ENCODE data around the gene KLHL29. TPM values are rescaled to one million over a fixed set of nuclear protein-coding genes. Genes with fewer than 3 reads are reported as not detected.

Gene KLHL29
- polyA plus RNA-seq, 1 of the 3 experiments (the other 2 are of a cell fraction) = 4.6 TPM

DNA sequence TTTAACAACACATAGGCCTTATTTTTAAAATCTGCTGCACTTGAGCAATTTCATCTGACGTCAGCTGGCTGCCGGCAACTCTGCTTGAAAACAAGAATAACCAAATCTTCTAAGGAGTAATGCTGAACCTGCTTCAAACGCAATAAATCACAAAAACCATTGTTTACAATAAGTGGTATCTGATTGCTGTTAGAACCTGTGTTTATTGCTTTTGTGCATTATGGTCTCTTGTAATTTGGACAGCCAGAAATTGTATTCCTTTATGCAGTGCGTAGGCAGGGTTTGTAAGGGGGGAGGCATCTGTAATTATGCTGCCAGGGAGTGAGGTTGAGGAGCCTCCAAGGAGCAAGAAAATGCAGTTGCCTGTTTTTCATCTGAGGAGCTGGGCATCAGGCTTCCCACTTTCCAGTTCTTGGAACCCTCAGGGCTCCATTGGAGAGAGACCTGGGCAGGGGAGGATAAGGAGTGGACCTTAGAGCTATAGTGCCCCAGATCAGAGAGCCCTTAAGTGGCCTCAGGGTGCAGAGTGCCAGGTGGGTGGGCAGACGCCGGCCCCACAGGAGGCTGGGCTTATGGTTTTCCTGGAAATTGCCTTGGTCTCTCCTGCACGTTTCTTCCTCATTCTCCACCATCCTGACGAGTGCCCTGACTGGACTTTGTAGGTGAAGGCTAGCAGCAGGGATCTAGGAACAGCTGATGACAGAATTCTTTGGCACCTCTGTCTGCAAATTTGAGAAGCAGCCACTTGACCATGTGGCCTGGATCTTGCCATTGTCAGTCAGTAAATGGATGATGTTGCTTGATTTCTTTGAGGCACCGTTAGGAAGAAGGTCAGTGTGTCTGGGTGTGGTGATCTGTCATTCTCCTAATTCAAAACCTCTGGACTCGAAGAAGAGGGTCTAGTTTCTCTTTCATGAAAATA is 129.2 kb downstream of the KLHL29 start:
- Histone ChIP-seq H3K79me2 (ENCODE audit: insufficient read depth) (no peaks in the 10 kb centered on the region), H3K4me2 (no peak overlapping the region), H3F3A (replicated peaks; ENCODE audit: insufficient read depth) (no peaks in the 10 kb centered on the region), H3K9ac (no peak overlapping the region), H4K20me1 (ENCODE audit: insufficient read depth) (no peaks in the 10 kb centered on the region), H3K36me3 (replicated peaks in 1 of 2; ENCODE audit: control insufficient read depth in 1 of 2, insufficient read depth in 2 of 2, low read length in 1 of 2) (no peaks in the 10 kb centered on the region), H2AFZ (ENCODE audit: low read depth) (no peak overlapping the region), H3K4me1 (ENCODE audit: control insufficient read depth in 1 of 2, insufficient read depth in 2 of 2, low read depth in 1 of 2, low read length in 1 of 2) (peaks cover 0 to 36% of the 10 kb centered on the region in 2 experiments; a peak in 2 of 4 replicates), H3K4me3 (ENCODE audit: low read depth in 2 of 2, low read length in 1 of 2) (no peak overlapping the region), H3K27me3 (ENCODE audit: insufficient read depth) (no peaks in the 10 kb centered on the region), H3K27ac (ENCODE audit: low read depth in 2 of 2, low read length in 1 of 2) (no peak overlapping the region), H3K9me3 (no peaks in the 10 kb centered on the region), H3K9me2 (no peaks in the 10 kb centered on the region)
- TF ChIP-seq SMC3 (IDR thresholded peaks at IDR 0.05; ENCODE audit: low read depth, low read length) (no peak), RAD21 (IDR thresholded peaks at IDR 0.05; ENCODE audit: low read length) (no peak), YY1 (IDR thresholded peaks at IDR 0.05; ENCODE audit: low read depth) (no peak), JUND (IDR thresholded peaks at IDR 0.05) (no peak), FOXM1 (IDR thresholded peaks at IDR 0.05; ENCODE audit: low read depth) (no peak), FOSL2 (IDR thresholded peaks at IDR 0.05; ENCODE audit: borderline replicate concordance, low read depth) (no peak), TAF1 (IDR thresholded peaks at IDR 0.05; ENCODE audit: borderline replicate concordance, low read depth, low read length) (no peak), RFX5 (IDR thresholded peaks at IDR 0.05; ENCODE audit: low read length) (no peak), MEF2A (IDR thresholded peaks at IDR 0.05; ENCODE audit: borderline replicate concordance, low read depth) (no peak), CHD2 (IDR thresholded peaks at IDR 0.05; ENCODE audit: low read length, partially characterized antibody) (no peak), POLR2AphosphoS5 (IDR thresholded peaks at IDR 0.05; ENCODE audit: low read depth, low read length) (no peak), RXRA (IDR thresholded peaks at IDR 0.05; ENCODE audit: borderline replicate concordance, low read depth) (no peak), FOXJ3 (CRISPR knock-in tag; IDR thresholded peaks at IDR 0.05) (no peak), NFIC (IDR thresholded peaks at IDR 0.05; ENCODE audit: borderline replicate concordance) (no peak)
- TF ChIP-seq, protein P1, sequence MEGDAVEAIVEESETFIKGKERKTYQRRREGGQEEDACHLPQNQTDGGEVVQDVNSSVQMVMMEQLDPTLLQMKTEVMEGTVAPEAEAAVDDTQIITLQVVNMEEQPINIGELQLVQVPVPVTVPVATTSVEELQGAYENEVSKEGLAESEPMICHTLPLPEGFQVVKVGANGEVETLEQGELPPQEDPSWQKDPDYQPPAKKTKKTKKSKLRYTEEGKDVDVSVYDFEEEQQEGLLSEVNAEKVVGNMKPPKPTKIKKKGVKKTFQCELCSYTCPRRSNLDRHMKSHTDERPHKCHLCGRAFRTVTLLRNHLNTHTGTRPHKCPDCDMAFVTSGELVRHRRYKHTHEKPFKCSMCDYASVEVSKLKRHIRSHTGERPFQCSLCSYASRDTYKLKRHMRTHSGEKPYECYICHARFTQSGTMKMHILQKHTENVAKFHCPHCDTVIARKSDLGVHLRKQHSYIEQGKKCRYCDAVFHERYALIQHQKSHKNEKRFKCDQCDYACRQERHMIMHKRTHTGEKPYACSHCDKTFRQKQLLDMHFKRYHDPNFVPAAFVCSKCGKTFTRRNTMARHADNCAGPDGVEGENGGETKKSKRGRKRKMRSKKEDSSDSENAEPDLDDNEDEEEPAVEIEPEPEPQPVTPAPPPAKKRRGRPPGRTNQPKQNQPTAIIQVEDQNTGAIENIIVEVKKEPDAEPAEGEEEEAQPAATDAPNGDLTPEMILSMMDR (IDR thresholded peaks at IDR 0.05) = no peak
- TF ChIP-seq, protein P2, sequence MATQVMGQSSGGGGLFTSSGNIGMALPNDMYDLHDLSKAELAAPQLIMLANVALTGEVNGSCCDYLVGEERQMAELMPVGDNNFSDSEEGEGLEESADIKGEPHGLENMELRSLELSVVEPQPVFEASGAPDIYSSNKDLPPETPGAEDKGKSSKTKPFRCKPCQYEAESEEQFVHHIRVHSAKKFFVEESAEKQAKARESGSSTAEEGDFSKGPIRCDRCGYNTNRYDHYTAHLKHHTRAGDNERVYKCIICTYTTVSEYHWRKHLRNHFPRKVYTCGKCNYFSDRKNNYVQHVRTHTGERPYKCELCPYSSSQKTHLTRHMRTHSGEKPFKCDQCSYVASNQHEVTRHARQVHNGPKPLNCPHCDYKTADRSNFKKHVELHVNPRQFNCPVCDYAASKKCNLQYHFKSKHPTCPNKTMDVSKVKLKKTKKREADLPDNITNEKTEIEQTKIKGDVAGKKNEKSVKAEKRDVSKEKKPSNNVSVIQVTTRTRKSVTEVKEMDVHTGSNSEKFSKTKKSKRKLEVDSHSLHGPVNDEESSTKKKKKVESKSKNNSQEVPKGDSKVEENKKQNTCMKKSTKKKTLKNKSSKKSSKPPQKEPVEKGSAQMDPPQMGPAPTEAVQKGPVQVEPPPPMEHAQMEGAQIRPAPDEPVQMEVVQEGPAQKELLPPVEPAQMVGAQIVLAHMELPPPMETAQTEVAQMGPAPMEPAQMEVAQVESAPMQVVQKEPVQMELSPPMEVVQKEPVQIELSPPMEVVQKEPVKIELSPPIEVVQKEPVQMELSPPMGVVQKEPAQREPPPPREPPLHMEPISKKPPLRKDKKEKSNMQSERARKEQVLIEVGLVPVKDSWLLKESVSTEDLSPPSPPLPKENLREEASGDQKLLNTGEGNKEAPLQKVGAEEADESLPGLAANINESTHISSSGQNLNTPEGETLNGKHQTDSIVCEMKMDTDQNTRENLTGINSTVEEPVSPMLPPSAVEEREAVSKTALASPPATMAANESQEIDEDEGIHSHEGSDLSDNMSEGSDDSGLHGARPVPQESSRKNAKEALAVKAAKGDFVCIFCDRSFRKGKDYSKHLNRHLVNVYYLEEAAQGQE (IDR thresholded peaks at IDR 0.05; ENCODE audit: low read depth, low read length) = no peak
- TF ChIP-seq, protein P3, sequence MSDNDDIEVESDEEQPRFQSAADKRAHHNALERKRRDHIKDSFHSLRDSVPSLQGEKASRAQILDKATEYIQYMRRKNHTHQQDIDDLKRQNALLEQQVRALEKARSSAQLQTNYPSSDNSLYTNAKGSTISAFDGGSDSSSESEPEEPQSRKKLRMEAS (IDR thresholded peaks at IDR 0.05; ENCODE audit: low read depth) = no peak
- 77% methylated on average over 10 of the region's 10 CpGs for WGBS (ENCODE audit: low lambda C conversion rate)
- ChIA-PET POLR2A (no interaction called here), CTCF (no interaction called here)
- DNase-seq = no peak

All from SK-N-SH (cell line).